ENCODE results near the gene CA5A. TPM values are rescaled to one million over a fixed set of nuclear protein-coding genes. Genes with fewer than 3 reads are reported as not detected.
A peak's percentile ranks its signal among the peaks of the same experiment; 100 is the strongest.
"Not testable (repeated sequence)": the region's sequence is repeated elsewhere in the genome, so short reads cannot be mapped to it uniquely, and the experiment has no call there.

The CA5A gene
- total and polyA plus RNA-seq, 2 of the 4 experiments (the other 2 are of a cell fraction) = not detected

GRCh38 chr16:87900489-87900888, 35.8 kb downstream of the CA5A start:
- DNase-seq = peak; percentile 8
- WGBS, 2 experiments (ENCODE audit: extremely low coverage in 2 of 2, insufficient read length in 1 of 2) = no CpG with 5 or more reads among the region's 12 CpGs

More at GRCh38 chr16:87900489-87900888, 35.8 kb downstream of the CA5A start:
- H2BK15ac ChIP-seq (ENCODE audit: low read depth, low read length); H3K27ac ChIP-seq (ENCODE audit: insufficient read depth, low read length); H4K5ac ChIP-seq (ENCODE audit: low read depth, low read length); H3K4me3 ChIP-seq (ENCODE audit: insufficient read depth, low read depth, low read length); POLR2A ChIA-PET (ENCODE audit: unreplicated experiment); BruUV-seq (replicated peaks); intact Hi-C loops (cut with micrococcal nuclease); H3K18ac ChIP-seq (ENCODE audit: low read depth, low read length); in situ Hi-C loops (cut with MboI; ENCODE audit: low sequenced_read_pairs); H3K14ac ChIP-seq (replicated peaks; ENCODE audit: low read depth, low read length); H4K20me1 ChIP-seq (ENCODE audit: insufficient read depth, low read length); H4K8ac ChIP-seq (ENCODE audit: low read depth in 2 of 2, low read length in 2 of 2); H3K79me1 ChIP-seq (ENCODE audit: low read depth in 1 of 2, low read length in 2 of 2); dilution Hi-C loops (cut with HindIII; ENCODE audit: low sequenced_read_pairs, unreplicated experiment); H3K4ac ChIP-seq (ENCODE audit: low read depth, low read length); H3K27me3 ChIP-seq (ENCODE audit: control insufficient read depth, insufficient read depth, low read length); H3K56ac ChIP-seq (ENCODE audit: extremely low read depth, insufficient read depth, low read length); H3K4me2 ChIP-seq (ENCODE audit: low read depth, low read length); H2AK5ac ChIP-seq (ENCODE audit: low read depth, low read length); H3K23ac ChIP-seq (ENCODE audit: low read depth, low read length); H2BK120ac ChIP-seq (ENCODE audit: low read depth, low read length); H3K36me3 ChIP-seq (ENCODE audit: control insufficient read depth, insufficient read depth, low read length); H3K4me1 ChIP-seq (ENCODE audit: control insufficient read depth, insufficient read depth, low read length); H2BK5ac ChIP-seq (ENCODE audit: low read depth, low read length, poor library complexity, severe bottlenecking); CTCF ChIA-PET; H3K9me1 ChIP-seq (ENCODE audit: insufficient read depth, low read length); H4K91ac ChIP-seq (ENCODE audit: insufficient read depth, low read depth, low read length); H3K9ac ChIP-seq (ENCODE audit: low read depth, low read length); H2BK20ac ChIP-seq (ENCODE audit: low read depth, low read length); H2AK9ac ChIP-seq (replicated peaks; ENCODE audit: low read depth, low read length, poor library complexity); H2AFZ ChIP-seq (replicated peaks; ENCODE audit: low read length, poor library complexity); H3K9me3 ChIP-seq (ENCODE audit: control insufficient read depth, insufficient read depth, low read length): not testable (repeated sequence)
- peak; percentile 14; the same call in 1 of the 2 replicates for ATAC-seq (ENCODE audit: low read depth)

All from IMR-90 (cell line).